Ovary (tissue), 3 donors: ENCODE data around the gene ABL2.

Experiments used
- CTCF ChIP-seq, 3 donors: fragments of 450-650 bp in 2 of 3; fragments of 200-600 bp in 1 of 3; IDR thresholded peaks; one replicate each; pipeline versions ENCODE4 v1.5.1 to v1.8.0; 2016 to 2022; ENCODE audit warnings: antibody characterized with exemption in 3 of 3, mild to moderate bottlenecking in 1 of 3
- EP300 ChIP-seq: sonication (generic); formaldehyde crosslinking; IDR thresholded peaks from one replicate; pipeline ENCODE4 v1.6.1; 2017; ENCODE audit warnings: antibody characterized with exemption
- POLR2A ChIP-seq: fragments of 450-650 bp; IDR thresholded peaks from one replicate; pipeline ENCODE4 v1.6.1; 2017; ENCODE audit warnings: antibody characterized with exemption, mild to moderate bottlenecking, moderate library complexity
- donor health status: DM: no; HTN: no; CAD: no.

- TF ChIP-seq CTCF (IDR thresholded peaks at IDR 0.05): no peak
- no peak for TF ChIP-seq POLR2A
- no peak for TF ChIP-seq EP300
These were observed 124.7 kb downstream of the ABL2 start for GRCh38 chr1:179104611-179105250.
